Mucosa of rectum (tissue), 2 donors: Measurements from ENCODE around the gene MARCHF3.

Experiments used
- H3K27ac ChIP-seq, 2 donors: one replicate each; pipeline ENCODE4 v1.7.0; 2013; ENCODE audit warnings: inconsistent platforms in 2 of 2, low read depth in 2 of 2, low read length in 2 of 2
- H3K27me3 ChIP-seq, 2 donors: one replicate each; pipeline ENCODE4 v1.7.0; 2013; ENCODE audit warnings: low read length in 2 of 2; ENCODE audit not compliant: control insufficient read depth in 2 of 2, insufficient read depth in 2 of 2
- H3K36me3 ChIP-seq, 2 donors: one replicate each; pipeline ENCODE4 v1.7.0; 2013; ENCODE audit warnings: low read length in 2 of 2; ENCODE audit not compliant: control insufficient read depth in 2 of 2, insufficient read depth in 2 of 2
- H3K4me1 ChIP-seq, 2 donors: one replicate each; pipeline ENCODE4 v1.7.0; 2013; ENCODE audit warnings: low read length in 2 of 2, mild to moderate bottlenecking in 1 of 2; ENCODE audit not compliant: control insufficient read depth in 2 of 2, insufficient read depth in 2 of 2
- H3K4me3 ChIP-seq, 2 donors: one replicate each; pipeline ENCODE4 v1.7.0; 2013; ENCODE audit warnings: low read length in 2 of 2
- H3K9ac ChIP-seq, 2 donors: one replicate each; pipeline ENCODE4 v1.7.0; 2013; ENCODE audit warnings: low read length in 2 of 2, low read depth in 1 of 2, mild to moderate bottlenecking in 1 of 2
- H3K9me3 ChIP-seq, 2 donors: one replicate each; pipeline ENCODE4 v1.7.0; 2013; ENCODE audit warnings: low read length in 2 of 2; ENCODE audit not compliant: control insufficient read depth in 2 of 2
- donor health status: healthy.
- donor health status: Normal muscosa, but diverticular disease.

The MARCHF3 gene

GRCh38 chr5:126961702-126962101 lies 68.7 kb downstream of the MARCHF3 start:
- Histone ChIP-seq H3K4me1 (no peaks in the 10 kb centered on the region), H3K27ac (no peak overlapping the region), H3K9ac (no peak overlapping the region), H3K27me3 (no peaks in the 10 kb centered on the region), H3K4me3 (no peak overlapping the region), H3K9me3 (no peaks in the 10 kb centered on the region), H3K36me3 (no peaks in the 10 kb centered on the region)

- H3K27me3 ChIP-seq, result no peaks in the 10 kb centered on the region
- no peak overlapping the region for H3K9ac ChIP-seq
- no peaks in the 10 kb centered on the region for H3K36me3 ChIP-seq
- no peaks in the 10 kb centered on the region for H3K9me3 ChIP-seq
- no peak overlapping the region for H3K4me3 ChIP-seq
- H3K4me1 ChIP-seq, result no peaks in the 10 kb centered on the region
- H3K27ac ChIP-seq, result no peak overlapping the region
Measured at GRCh38 chr5:126961128-126961527, 69.2 kb downstream of the MARCHF3 start.

- Histone ChIP-seq H3K9me3 (no peaks in the 10 kb centered on the region), H3K27me3 (no peaks in the 10 kb centered on the region), H3K27ac (no peak overlapping the region), H3K9ac (no peak overlapping the region), H3K4me1 (no peaks in the 10 kb centered on the region), H3K4me3 (no peak overlapping the region), H3K36me3 (no peaks in the 10 kb centered on the region)
Measured at GRCh38 chr5:126959188-126959587, 71.2 kb downstream of the MARCHF3 start.

- H3K9me3 ChIP-seq, result no peaks in the 10 kb centered on the region
- H3K4me3 ChIP-seq, result no peak overlapping the region
- H3K9ac ChIP-seq, result no peak overlapping the region
- no peaks in the 10 kb centered on the region for H3K36me3 ChIP-seq
- no peaks in the 10 kb centered on the region for H3K27me3 ChIP-seq
- no peak overlapping the region for H3K27ac ChIP-seq
- H3K4me1 ChIP-seq, result no peaks in the 10 kb centered on the region
Measured at GRCh38 chr5:126956991-126957390, 73.4 kb downstream of the MARCHF3 start.

- Histone ChIP-seq H3K9ac (no peak overlapping the region), H3K36me3 (no peaks in the 10 kb centered on the region), H3K4me1 (no peaks in the 10 kb centered on the region), H3K27ac (no peak overlapping the region), H3K27me3 (no peaks in the 10 kb centered on the region), H3K9me3 (no peaks in the 10 kb centered on the region), H3K4me3 (no peak overlapping the region)
Measured at GRCh38 chr5:126954981-126955380, 75.4 kb downstream of the MARCHF3 start.

- Histone ChIP-seq H3K9me3 (no peaks in the 10 kb centered on the region), H3K27ac (no peak overlapping the region), H3K4me1 (no peaks in the 10 kb centered on the region), H3K27me3 (no peaks in the 10 kb centered on the region), H3K36me3 (no peaks in the 10 kb centered on the region), H3K9ac (no peak overlapping the region), H3K4me3 (no peak overlapping the region)
Measured at GRCh38 chr5:126953640-126954039, 76.7 kb downstream of the MARCHF3 start.

GRCh38 chr5:126949475-126949874 lies 80.9 kb downstream of the MARCHF3 start:
- H3K36me3 ChIP-seq, result no peaks in the 10 kb centered on the region
- H3K9me3 ChIP-seq, result no peaks in the 10 kb centered on the region
- H3K9ac ChIP-seq, result no peak overlapping the region
- H3K4me3 ChIP-seq, result no peak overlapping the region
- no peaks in the 10 kb centered on the region for H3K4me1 ChIP-seq
- H3K27me3 ChIP-seq, result no peaks in the 10 kb centered on the region
- no peak overlapping the region for H3K27ac ChIP-seq

- no peak overlapping the region for H3K27ac ChIP-seq
- no peaks in the 10 kb centered on the region for H3K36me3 ChIP-seq
- H3K4me1 ChIP-seq, result no peaks in the 10 kb centered on the region
- H3K9me3 ChIP-seq, result no peaks in the 10 kb centered on the region
- H3K4me3 ChIP-seq, result no peak overlapping the region
- no peaks in the 10 kb centered on the region for H3K27me3 ChIP-seq
- no peak overlapping the region for H3K9ac ChIP-seq
Measured at GRCh38 chr5:126948453-126948852, 81.9 kb downstream of the MARCHF3 start.

GRCh38 chr5:126948011-126948355 lies 82.4 kb downstream of the MARCHF3 start:
- no peaks in the 10 kb centered on the region for H3K36me3 ChIP-seq
- no peak overlapping the region for H3K4me3 ChIP-seq
- no peaks in the 10 kb centered on the region for H3K4me1 ChIP-seq
- no peaks in the 10 kb centered on the region for H3K9me3 ChIP-seq
- no peak overlapping the region for H3K27ac ChIP-seq
- no peak overlapping the region for H3K9ac ChIP-seq
- no peaks in the 10 kb centered on the region for H3K27me3 ChIP-seq

GRCh38 chr5:126947146-126948010 lies 83.0 kb downstream of the MARCHF3 start:
- Histone ChIP-seq H3K9ac (no peak overlapping the region), H3K4me3 (no peak overlapping the region)

More at GRCh38 chr5:126947146-126948010, 83.0 kb downstream of the MARCHF3 start:
- Histone ChIP-seq H3K4me1 (no peaks in the 10 kb centered on the region), H3K9me3 (no peaks in the 10 kb centered on the region), H3K27me3 (no peaks in the 10 kb centered on the region), H3K36me3 (no peaks in the 10 kb centered on the region), H3K27ac (no peak overlapping the region)
